ENCODE data around the gene RNF43. TPM values are rescaled to one million over a fixed set of nuclear protein-coding genes. Genes with fewer than 3 reads are reported as not detected.

The RNF43 gene
- total RNA-seq, 1 donor from 2014 or later: 2.1 TPM

DNA sequence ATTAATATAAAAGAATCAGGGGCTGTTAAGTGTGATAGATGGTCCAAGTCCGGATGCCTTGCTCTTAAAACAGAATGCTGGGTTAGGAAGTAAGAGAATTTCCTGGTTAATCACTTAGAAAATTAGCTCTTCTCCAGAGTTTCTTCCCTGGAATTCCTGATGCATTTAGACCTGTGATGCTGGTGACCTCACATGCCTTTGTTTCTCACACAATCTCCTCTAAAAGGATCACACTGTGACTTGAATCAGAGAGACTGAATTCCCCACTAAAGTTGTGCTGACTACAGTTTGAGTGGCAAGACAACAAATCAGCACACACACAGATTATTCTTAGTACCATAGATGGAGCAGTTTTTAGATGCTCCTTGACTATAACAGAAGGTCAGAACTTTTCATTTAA is 4.4 kb upstream of the RNF43 start:
- ChIA-PET CTCF (no interaction called here), POLR2A (no interaction called here)
- H3K27me3 Mint-ChIP-seq: no peaks in the 10 kb centered on the region

DNA sequence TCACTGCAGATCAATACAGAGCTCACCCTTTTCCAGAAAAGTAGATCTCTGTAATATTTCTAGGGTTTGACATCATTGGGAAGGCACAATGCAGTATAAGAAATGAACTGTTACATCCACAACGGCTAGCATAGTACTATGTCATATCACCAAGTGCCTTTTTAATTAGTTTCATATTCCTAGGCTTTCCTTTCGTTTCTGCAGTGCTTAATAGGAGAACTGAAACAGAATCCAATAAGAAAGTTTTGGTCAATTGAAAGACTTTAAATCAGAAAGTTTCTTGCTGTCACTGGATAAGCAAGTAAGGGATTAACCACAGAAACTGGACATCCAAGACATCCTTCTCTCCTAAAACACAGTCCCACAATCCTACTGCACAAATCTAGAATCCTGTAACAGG is 3.5 kb upstream of the RNF43 start:
- ATAC-seq (ENCODE audit: low read depth): no peak
- no peak for DNase-seq
- Mint-ChIP-seq H3K27ac (no peak overlapping the region), H3K27me3 (no peaks in the 10 kb centered on the region), H3K4me1 (peaks cover 21% of the 10 kb centered on the region), H3K9me3 (no peaks in the 10 kb centered on the region), H3K4me3 (no peak overlapping the region), H3K36me3 (ENCODE audit: low read depth) (peaks cover 6% of the 10 kb centered on the region)
- TF ChIP-seq, protein P1, sequence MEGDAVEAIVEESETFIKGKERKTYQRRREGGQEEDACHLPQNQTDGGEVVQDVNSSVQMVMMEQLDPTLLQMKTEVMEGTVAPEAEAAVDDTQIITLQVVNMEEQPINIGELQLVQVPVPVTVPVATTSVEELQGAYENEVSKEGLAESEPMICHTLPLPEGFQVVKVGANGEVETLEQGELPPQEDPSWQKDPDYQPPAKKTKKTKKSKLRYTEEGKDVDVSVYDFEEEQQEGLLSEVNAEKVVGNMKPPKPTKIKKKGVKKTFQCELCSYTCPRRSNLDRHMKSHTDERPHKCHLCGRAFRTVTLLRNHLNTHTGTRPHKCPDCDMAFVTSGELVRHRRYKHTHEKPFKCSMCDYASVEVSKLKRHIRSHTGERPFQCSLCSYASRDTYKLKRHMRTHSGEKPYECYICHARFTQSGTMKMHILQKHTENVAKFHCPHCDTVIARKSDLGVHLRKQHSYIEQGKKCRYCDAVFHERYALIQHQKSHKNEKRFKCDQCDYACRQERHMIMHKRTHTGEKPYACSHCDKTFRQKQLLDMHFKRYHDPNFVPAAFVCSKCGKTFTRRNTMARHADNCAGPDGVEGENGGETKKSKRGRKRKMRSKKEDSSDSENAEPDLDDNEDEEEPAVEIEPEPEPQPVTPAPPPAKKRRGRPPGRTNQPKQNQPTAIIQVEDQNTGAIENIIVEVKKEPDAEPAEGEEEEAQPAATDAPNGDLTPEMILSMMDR (IDR thresholded peaks at IDR 0.05): no peak
- CTCF ChIA-PET: interaction anchor here (2.1 kb wide), 1 partner anchor 104 kb away, joined by 12 read pairs; no protein-coding TSS in a partner anchor
- POLR2A ChIA-PET: interaction anchor here (1.0 to 2.3 kb wide), 6 partner anchors 68 to 103 kb away, joined by 3 to 9 read pairs (median 6); partner anchors contain the start of genes SUPT4H1 and TSPOAP1
- intact Hi-C loops (cut with micrococcal nuclease): no loop called here

More for the DNA sequence above, 4.4 kb upstream of the RNF43 start:
- TF ChIP-seq, protein P1 (IDR thresholded peaks at IDR 0.05): no peak
- H3K4me1 Mint-ChIP-seq: peaks cover 18% of the 10 kb centered on the region
- no peaks in the 10 kb centered on the region for H3K9me3 Mint-ChIP-seq
- ATAC-seq (ENCODE audit: low read depth): no peak
- H3K27ac Mint-ChIP-seq: no peak overlapping the region
- DNase-seq: no peak
- no peak overlapping the region for H3K4me3 Mint-ChIP-seq
- H3K36me3 Mint-ChIP-seq (ENCODE audit: low read depth): peaks cover 6% of the 10 kb centered on the region
- intact Hi-C loops (cut with micrococcal nuclease): no loop called here

DNA sequence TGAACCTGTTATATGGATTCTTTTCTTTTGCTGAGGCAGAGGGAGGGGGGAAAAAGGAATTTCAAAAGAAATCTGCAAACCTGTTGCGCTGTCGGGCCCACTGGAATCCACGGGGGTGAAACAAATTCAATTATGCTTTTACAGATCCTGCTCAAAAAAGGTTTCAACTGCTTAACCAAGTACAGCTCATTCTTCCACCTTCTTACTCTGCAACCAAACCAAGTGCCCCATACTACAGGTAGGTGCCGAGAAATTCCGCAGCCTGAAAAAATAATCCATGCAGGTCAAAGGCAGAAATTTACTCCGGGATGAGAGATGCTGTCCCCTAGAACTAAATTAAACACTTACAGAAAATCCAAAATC is 416 bp downstream of the RNF43 start:
- H3K4me3 Mint-ChIP-seq: no peak overlapping the region
- ATAC-seq (ENCODE audit: low read depth) (no peak), DNase-seq (no peak)
- no peaks in the 10 kb centered on the region for H3K27me3 Mint-ChIP-seq
- POLR2A ChIA-PET: interaction anchor here (0.8 to 6.1 kb wide), 12 partner anchors 9 to 102 kb away, joined by 3 to 191 read pairs (median 10); partner anchors contain the start of genes HSF5, SUPT4H1 and TSPOAP1
- TF ChIP-seq, protein P1 (IDR thresholded peaks at IDR 0.05): no peak
- CTCF ChIA-PET: interaction anchor here (0.8 to 3.8 kb wide), 19 partner anchors 9 to 167 kb away, joined by 3 to 83 read pairs (median 6); partner anchors contain the start of genes SUPT4H1 and TSPOAP1
- no peaks in the 10 kb centered on the region for H3K9me3 Mint-ChIP-seq
- H3K36me3 Mint-ChIP-seq (ENCODE audit: low read depth): no peaks in the 10 kb centered on the region
- H3K27ac Mint-ChIP-seq: peak overlapping the region; percentile 64
- intact Hi-C loops (cut with micrococcal nuclease): loop anchor here (1.0 kb wide), 7 partner anchors 65 to 198 kb away; partner anchors contain the start of genes MKS1 and SUPT4H1
- H3K4me1 Mint-ChIP-seq: peaks cover 21% of the 10 kb centered on the region

DNA sequence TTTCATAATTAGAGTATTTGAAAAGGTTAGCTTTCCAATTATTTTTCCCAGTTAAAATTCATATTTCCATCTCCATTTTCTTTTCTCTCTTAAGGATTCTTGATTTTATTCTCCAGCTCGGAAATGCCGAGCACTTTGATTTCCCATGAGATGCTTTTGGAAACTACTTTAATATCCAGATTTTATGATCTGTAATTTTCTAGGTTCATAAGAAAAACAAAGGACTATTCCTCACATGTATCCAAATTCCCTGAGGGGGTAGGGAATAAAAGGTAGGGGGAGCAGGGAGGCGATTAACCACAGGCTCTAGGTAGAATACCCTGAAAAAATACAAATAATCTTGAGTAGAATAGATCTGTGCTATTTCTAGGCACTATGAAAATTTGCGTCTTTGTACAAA is 938 bp downstream of the RNF43 start:
- ATAC-seq (ENCODE audit: low read depth) (no peak), DNase-seq (no peak)
- no peak overlapping the region for H3K27ac Mint-ChIP-seq
- H3K36me3 Mint-ChIP-seq (ENCODE audit: low read depth): no peaks in the 10 kb centered on the region
- ChIA-PET POLR2A (interaction anchor here (1.7 to 6.1 kb wide), 6 partner anchors 47 to 99 kb away, joined by 7 to 191 read pairs (median 52); partner anchors contain the start of genes SUPT4H1 and TSPOAP1), CTCF (interaction anchor here (2.0 to 3.8 kb wide), 4 partner anchors 11 to 99 kb away, joined by 5 to 83 read pairs (median 22); no protein-coding TSS in a partner anchor)
- H3K9me3 Mint-ChIP-seq: no peaks in the 10 kb centered on the region
- intact Hi-C loops (cut with micrococcal nuclease): no loop called here
- H3K4me1 Mint-ChIP-seq: peaks cover 21% of the 10 kb centered on the region
- TF ChIP-seq, protein P1 (IDR thresholded peaks at IDR 0.05): no peak
- H3K27me3 Mint-ChIP-seq: no peaks in the 10 kb centered on the region
- no peak overlapping the region for H3K4me3 Mint-ChIP-seq

DNA sequence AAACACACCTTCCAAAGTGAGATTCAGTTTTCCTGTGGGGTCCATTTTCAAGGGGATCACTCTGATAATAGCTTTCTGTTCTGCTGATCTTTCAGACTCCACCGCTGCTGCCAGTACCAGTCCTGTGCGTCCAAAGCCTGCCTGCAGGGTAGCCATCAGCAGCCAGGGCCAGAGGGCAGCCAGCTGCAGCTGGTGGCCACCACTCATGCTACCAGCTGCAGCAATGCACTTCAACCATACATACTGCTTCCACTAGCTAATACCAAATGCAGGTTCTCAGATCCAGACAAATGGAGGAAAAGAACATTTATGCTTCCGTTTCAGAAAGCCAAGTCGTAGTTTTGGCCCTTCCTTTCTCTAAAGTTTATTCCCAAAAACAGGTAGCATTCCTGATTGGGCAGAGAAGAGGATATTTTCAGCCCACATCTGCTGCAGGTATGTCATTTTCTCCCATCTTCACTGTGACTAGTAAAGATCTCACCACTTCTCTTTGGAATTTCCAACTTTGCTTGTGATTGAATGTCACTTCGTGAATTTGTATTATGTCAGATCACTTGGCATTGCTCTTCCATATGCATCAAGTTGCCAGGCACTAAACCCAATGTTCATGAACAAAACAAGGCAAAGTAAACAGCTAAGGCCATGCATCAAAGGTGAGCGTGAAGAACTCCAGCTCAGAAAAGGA is 1.8 kb downstream of the RNF43 start:
- H3K36me3 Mint-ChIP-seq (ENCODE audit: low read depth): no peaks in the 10 kb centered on the region
- H3K27ac Mint-ChIP-seq: no peak overlapping the region
- no peaks in the 10 kb centered on the region for H3K27me3 Mint-ChIP-seq
- peaks cover 21% of the 10 kb centered on the region for H3K4me1 Mint-ChIP-seq
- ChIA-PET POLR2A (interaction anchor here (2.2 to 6.1 kb wide), 5 partner anchors 64 to 98 kb away, joined by 8 to 191 read pairs (median 46); partner anchors contain the start of genes SUPT4H1 and TSPOAP1), CTCF (interaction anchor here (1.3 to 3.8 kb wide), 3 partner anchors 32 to 98 kb away, joined by 4 to 83 read pairs (median 16); no protein-coding TSS in a partner anchor)
- no peak overlapping the region for H3K4me3 Mint-ChIP-seq
- intact Hi-C loops (cut with micrococcal nuclease): no loop called here
- TF ChIP-seq, protein P1 (IDR thresholded peaks at IDR 0.05): no peak
- ATAC-seq (ENCODE audit: low read depth) (no peak), DNase-seq (no peak)
- H3K9me3 Mint-ChIP-seq: no peaks in the 10 kb centered on the region
